GM23248 (cell line): ENCODE measurements around the gene GPC1.
"Not testable (repeated sequence)": the region's sequence is repeated elsewhere in the genome, so short reads cannot be mapped to it uniquely, and the experiment has no call there.

Experiments used
- EZH2 ChIP-seq: fragments of 200-600 bp; sonication (generic); IDR thresholded peaks from 2 replicates; pipeline ENCODE4 v1.6.1; 2018; ENCODE audit warnings: antibody characterized with exemption, mild to moderate bottlenecking; ENCODE audit not compliant: insufficient read depth, poor library complexity, severe bottlenecking
- EZH2phosphoT487 ChIP-seq: fragments of 200-600 bp; sonication (generic); IDR thresholded peaks from 2 replicates; pipeline ENCODE4 v1.6.1; 2018; ENCODE audit warnings: antibody characterized with exemption, moderate library complexity, mild to moderate bottlenecking, low read depth; ENCODE audit not compliant: insufficient read depth

DNA sequence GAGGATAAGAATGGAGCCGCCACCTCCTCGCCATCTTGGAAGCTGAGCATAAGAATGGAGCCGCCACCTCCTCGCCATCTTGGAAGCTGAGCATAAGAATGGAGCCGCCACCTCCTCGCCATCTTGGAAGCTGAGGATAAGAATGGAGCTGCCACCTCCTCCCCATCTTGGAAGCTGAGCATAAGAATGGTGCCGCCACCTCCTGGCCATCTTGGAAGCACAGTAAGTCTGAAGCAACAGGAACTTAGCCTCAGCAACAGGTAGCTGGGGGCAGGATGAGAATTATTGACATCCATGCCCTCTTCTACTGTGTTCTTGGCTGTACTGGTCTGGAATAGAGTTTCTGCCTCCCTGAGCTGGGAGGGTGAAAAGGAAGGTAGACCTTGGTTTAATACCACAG lies 61.6 kb downstream of the GPC1 start:
- not testable (repeated sequence) for TF ChIP-seq EZH2, EZH2phosphoT487
